CD14-positive monocyte (primary cell): ENCODE measurements around the gene COX10. TPM values are rescaled to one million over a fixed set of nuclear protein-coding genes. Genes with fewer than 3 reads are reported as not detected.
A peak's percentile ranks its signal among the peaks of the same experiment; 100 is the strongest.

Experiments
- DNase-seq, 3 donors: peaks; one replicate each; pipeline ENCODE4 v3.0.0-alpha.2; 2011 to 2022
- H2AFZ ChIP-seq: 2 replicates; pipeline ENCODE4 v1.6.0; 2012; ENCODE audit warnings: mild to moderate bottlenecking, low read depth, low read length, inconsistent platforms; ENCODE audit not compliant: insufficient read depth, poor library complexity, severe bottlenecking
- H3K27ac ChIP-seq, 2 donors: 1 replicate in 1 of 2; 2 replicates in 1 of 2; pipeline ENCODE4 v1.5.1; 2012 to 2013; ENCODE audit warnings: low read length in 2 of 2, control low read depth in 1 of 2, inconsistent platforms in 1 of 2, low read depth in 1 of 2, mild to moderate bottlenecking in 1 of 2
- H3K27me3 ChIP-seq, 2 donors: one replicate each; pipeline versions ENCODE4 v1.6.0 to v1.6.1; 2011 to 2013; ENCODE audit warnings: low read length in 2 of 2; ENCODE audit not compliant: control insufficient read depth in 2 of 2, insufficient read depth in 2 of 2
- H3K36me3 ChIP-seq, 2 donors: replicated peaks in 1 of 2; 1 replicate in 1 of 2; 2 replicates in 1 of 2; pipeline versions ENCODE4 v1.5.1 to v1.6.1; 2012 to 2013; ENCODE audit warnings: low read length in 2 of 2, control low read depth in 1 of 2, inconsistent platforms in 1 of 2, mild to moderate bottlenecking in 1 of 2; ENCODE audit not compliant: insufficient read depth in 2 of 2, control insufficient read depth in 1 of 2
- H3K4me1 ChIP-seq, 2 donors: 1 replicate in 1 of 2; 2 replicates in 1 of 2; pipeline versions ENCODE4 v1.5.1 to v1.6.1; 2012 to 2013; ENCODE audit warnings: low read length in 2 of 2, control low read depth in 1 of 2, inconsistent platforms in 1 of 2, mild to moderate bottlenecking in 1 of 2, moderate library complexity in 1 of 2; ENCODE audit not compliant: insufficient read depth in 2 of 2, control insufficient read depth in 1 of 2
- H3K4me2 ChIP-seq: replicated peaks from 2 replicates; pipeline ENCODE3; 2012; ENCODE audit warnings: low read length, moderate library complexity, mild to moderate bottlenecking; ENCODE audit not compliant: poor library complexity, severe bottlenecking; ENCODE audit errors: extremely low read depth
- H3K4me3 ChIP-seq, 3 experiments: fragments of 200-600 bp in 1 of 3; sonication (generic) in 1 of 3; replicated peaks in 1 of 3; 1 replicate in 2 of 3; 2 replicates in 1 of 3; pipeline ENCODE4 v1.5.1; 2011 to 2013; ENCODE audit warnings: low read length in 3 of 3, mild to moderate bottlenecking in 3 of 3, control low read depth in 2 of 3, low read depth in 2 of 3, inconsistent platforms in 1 of 3, moderate library complexity in 1 of 3
- H3K79me2 ChIP-seq: 2 replicates; pipeline ENCODE4 v1.6.0; 2012; ENCODE audit warnings: mild to moderate bottlenecking, control low read depth, inconsistent platforms, low read length, moderate library complexity; ENCODE audit not compliant: insufficient read depth
- H3K9ac ChIP-seq: 2 replicates; pipeline ENCODE4 v1.6.0; 2017; ENCODE audit warnings: low read length, mild to moderate bottlenecking; ENCODE audit not compliant: insufficient read depth, poor library complexity, severe bottlenecking
- H3K9me3 ChIP-seq, 2 donors: replicated peaks in 1 of 2; 1 replicate in 1 of 2; 2 replicates in 1 of 2; pipeline versions ENCODE4 v1.5.1 to v1.6.1; 2012 to 2013; ENCODE audit warnings: low read length in 2 of 2, control low read depth in 1 of 2; ENCODE audit not compliant: control insufficient read depth in 1 of 2, insufficient read depth in 1 of 2
- H4K20me1 ChIP-seq: 2 replicates; pipeline ENCODE4 v1.6.0; 2012; ENCODE audit warnings: mild to moderate bottlenecking, low read length, control low read depth, moderate library complexity; ENCODE audit not compliant: insufficient read depth
- H3K27ac Mint-ChIP-seq, 7 donors: one replicate each; pipeline ENCODE4 v1.8.0; 2020; ENCODE audit warnings: mild to moderate bottlenecking in 7 of 7, mixed read lengths in 7 of 7, moderate library complexity in 6 of 7, inconsistent platforms in 2 of 7
- H3K27me3 Mint-ChIP-seq, 3 donors: one replicate each; pipeline ENCODE4 v1.8.0; 2021 to 2022; ENCODE audit warnings: low read depth in 3 of 3, mild to moderate bottlenecking in 3 of 3, mixed read lengths in 3 of 3, moderate library complexity in 3 of 3, inconsistent platforms in 1 of 3
- H3K36me3 Mint-ChIP-seq, 2 donors: one replicate each; pipeline ENCODE4 v1.8.0; 2020; ENCODE audit warnings: mixed read lengths in 2 of 2, inconsistent platforms in 1 of 2, mild to moderate bottlenecking in 1 of 2
- H3K4me1 Mint-ChIP-seq: one replicate; pipeline ENCODE4 v1.8.0; 2020; ENCODE audit warnings: mild to moderate bottlenecking, mixed read lengths
- H3K4me3 Mint-ChIP-seq, 2 donors: one replicate each; pipeline ENCODE4 v1.8.0; 2020; ENCODE audit warnings: mild to moderate bottlenecking in 2 of 2, mixed read lengths in 2 of 2, moderate library complexity in 1 of 2
- H3K9me3 Mint-ChIP-seq, 7 donors: one replicate each; pipeline ENCODE4 v1.8.0; 2020 to 2022; ENCODE audit warnings: mixed read lengths in 7 of 7, mild to moderate bottlenecking in 6 of 7, moderate library complexity in 6 of 7, inconsistent platforms in 2 of 7
- WGBS: methylation state at CpG from one replicate; pipeline ENCODE4 v1.1.5; 2013; ENCODE audit warnings: missing lambda C conversion rate; ENCODE audit not compliant: insufficient coverage; 5-methylcytosine and 5-hydroxymethylcytosine counted together
- intact Hi-C, 2 donors: fragments of 100-400 bp; cut with micrococcal nuclease; formaldehyde crosslinking; loops; one replicate each; pipeline versions ENCODE4 v1.15.0 to v1.15.1; 2023
- polyA plus RNA-seq, 3 donors: library from polyadenylated mRNA; depleted of rRNA in 1 of 3; unstranded in 2 of 3; stranded (reverse) in 1 of 3; fragments of 300-500 nt in 2 of 3; fragments of >200 nt in 1 of 3; fragmentation: Illumina TruSeq in 2 of 3; gene quantifications; 1 replicate in 2 of 3; 2 replicates in 1 of 3; pipeline ENCODE4 v1.2.3, GENCODE V29; 2012 to 2021
- TF ChIP-seq, protein P1 (sequence below): fragments of 200-600 bp; IDR thresholded peaks from one replicate; pipeline ENCODE4 v1.8.0; 2022; ENCODE audit warnings: antibody characterized with exemption, mild to moderate bottlenecking

The COX10 gene
- polyA plus RNA-seq, 3 donors, result 8.2 to 15.2 (median 11.3) TPM

DNA sequence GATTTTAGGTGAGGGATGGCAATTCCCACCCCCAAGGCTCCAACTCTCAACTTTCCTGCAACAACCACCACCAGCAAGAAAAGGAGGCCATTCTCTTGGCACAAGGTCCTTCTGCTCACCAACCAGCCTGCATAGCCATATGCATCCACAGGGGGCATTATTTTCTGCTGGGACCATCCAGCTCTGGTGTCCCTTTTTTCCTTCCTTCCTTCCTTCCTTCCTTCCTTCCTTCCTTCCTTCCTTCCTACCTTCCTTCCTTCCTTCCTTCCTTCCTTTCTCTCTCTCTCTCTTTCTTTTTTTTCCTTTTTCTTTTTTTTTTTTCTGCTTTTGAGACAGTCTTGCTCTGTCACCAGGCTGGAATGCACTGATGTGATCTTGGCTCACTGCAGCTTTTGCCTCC lies 21.1 kb upstream of the COX10 start:
- H3K36me3 Mint-ChIP-seq, result peaks cover 3 to 10% of the 10 kb centered on the region in 2 donors
- H3K36me3 ChIP-seq, result peaks cover 0 to 8% of the 10 kb centered on the region in 2 donors
- no peaks in the 10 kb centered on the region for H3K4me1 ChIP-seq
- H3K9me3 ChIP-seq, result no peaks in the 10 kb centered on the region
- H3K27ac Mint-ChIP-seq, result peak overlapping the region in 2 of 7 donors; percentile 17 to 58
- H3K4me2 ChIP-seq, result no peak overlapping the region
- no peaks in the 10 kb centered on the region for H3K79me2 ChIP-seq
- DNase-seq, result no peak
- H3K27me3 ChIP-seq, result no peaks in the 10 kb centered on the region
- no peaks in the 10 kb centered on the region for H3K4me1 Mint-ChIP-seq
- no peak overlapping the region for H3K4me3 Mint-ChIP-seq
- peaks cover 0 to 2% (median 0%) of the 10 kb centered on the region in 7 donors for H3K9me3 Mint-ChIP-seq
- no peak overlapping the region for H3K4me3 ChIP-seq
- H3K27ac ChIP-seq, result no peak overlapping the region
- no peak overlapping the region for H3K9ac ChIP-seq
- TF ChIP-seq, protein P1, sequence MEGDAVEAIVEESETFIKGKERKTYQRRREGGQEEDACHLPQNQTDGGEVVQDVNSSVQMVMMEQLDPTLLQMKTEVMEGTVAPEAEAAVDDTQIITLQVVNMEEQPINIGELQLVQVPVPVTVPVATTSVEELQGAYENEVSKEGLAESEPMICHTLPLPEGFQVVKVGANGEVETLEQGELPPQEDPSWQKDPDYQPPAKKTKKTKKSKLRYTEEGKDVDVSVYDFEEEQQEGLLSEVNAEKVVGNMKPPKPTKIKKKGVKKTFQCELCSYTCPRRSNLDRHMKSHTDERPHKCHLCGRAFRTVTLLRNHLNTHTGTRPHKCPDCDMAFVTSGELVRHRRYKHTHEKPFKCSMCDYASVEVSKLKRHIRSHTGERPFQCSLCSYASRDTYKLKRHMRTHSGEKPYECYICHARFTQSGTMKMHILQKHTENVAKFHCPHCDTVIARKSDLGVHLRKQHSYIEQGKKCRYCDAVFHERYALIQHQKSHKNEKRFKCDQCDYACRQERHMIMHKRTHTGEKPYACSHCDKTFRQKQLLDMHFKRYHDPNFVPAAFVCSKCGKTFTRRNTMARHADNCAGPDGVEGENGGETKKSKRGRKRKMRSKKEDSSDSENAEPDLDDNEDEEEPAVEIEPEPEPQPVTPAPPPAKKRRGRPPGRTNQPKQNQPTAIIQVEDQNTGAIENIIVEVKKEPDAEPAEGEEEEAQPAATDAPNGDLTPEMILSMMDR, result peak; percentile 30
- no peak overlapping the region for H2AFZ ChIP-seq
- no peaks in the 10 kb centered on the region for H4K20me1 ChIP-seq
- H3K27me3 Mint-ChIP-seq, result no peaks in the 10 kb centered on the region
- intact Hi-C loops, result no loop called here

DNA sequence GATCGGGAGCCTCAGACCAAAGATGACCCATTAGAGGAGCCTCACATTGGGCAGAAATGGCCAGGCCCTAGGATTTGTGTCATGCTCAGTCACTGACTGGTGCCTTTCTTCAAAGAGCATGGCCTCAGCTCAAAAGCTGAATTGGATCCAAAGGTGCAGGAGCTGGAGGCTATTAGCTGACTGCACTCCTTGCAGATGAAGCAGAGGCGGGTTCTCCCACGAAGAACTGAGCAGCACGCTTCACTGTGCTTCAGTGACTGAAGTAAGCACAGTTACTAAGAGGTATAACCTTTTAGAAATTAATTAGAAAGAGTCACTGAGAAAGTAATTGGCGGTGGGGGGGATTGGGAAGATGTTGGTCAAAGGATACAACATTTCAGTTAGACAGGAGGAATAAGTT lies 18.7 kb upstream of the COX10 start:
- H3K9ac ChIP-seq, result no peak overlapping the region
- TF ChIP-seq, protein P1, result no peak
- no peak overlapping the region for H2AFZ ChIP-seq
- peaks cover 0 to 2% (median 0%) of the 10 kb centered on the region in 7 donors for H3K9me3 Mint-ChIP-seq
- 100% methylated on average over 2 of the region's 5 CpGs for whole genome bisulfite sequencing
- H3K4me3 ChIP-seq, result no peak overlapping the region
- intact Hi-C loops, result no loop called here
- no peaks in the 10 kb centered on the region for H3K79me2 ChIP-seq
- H3K36me3 Mint-ChIP-seq, result peaks cover 4 to 11% of the 10 kb centered on the region in 2 donors
- H3K27me3 ChIP-seq, result no peaks in the 10 kb centered on the region
- no peak overlapping the region for H3K27ac ChIP-seq
- no peak for DNase-seq
- H3K4me1 Mint-ChIP-seq, result no peaks in the 10 kb centered on the region
- H3K36me3 ChIP-seq, result peaks cover 0 to 8% of the 10 kb centered on the region in 2 donors
- H3K27ac Mint-ChIP-seq, result no peak overlapping the region
- H4K20me1 ChIP-seq, result no peaks in the 10 kb centered on the region
- no peaks in the 10 kb centered on the region for H3K9me3 ChIP-seq
- no peak overlapping the region for H3K4me3 Mint-ChIP-seq
- no peaks in the 10 kb centered on the region for H3K27me3 Mint-ChIP-seq
- H3K4me2 ChIP-seq, result no peak overlapping the region
- no peaks in the 10 kb centered on the region for H3K4me1 ChIP-seq
